Measurements from ENCODE around the gene HTRA3.

Gene HTRA3

GRCh38 chr4:8297141-8297601 lies 27.6 kb downstream of the HTRA3 start:
- no peak for DNase-seq

- DNase-seq, result no peak
These were observed 28.3 kb downstream of the HTRA3 start for GRCh38 chr4:8297691-8298485.

DNA sequence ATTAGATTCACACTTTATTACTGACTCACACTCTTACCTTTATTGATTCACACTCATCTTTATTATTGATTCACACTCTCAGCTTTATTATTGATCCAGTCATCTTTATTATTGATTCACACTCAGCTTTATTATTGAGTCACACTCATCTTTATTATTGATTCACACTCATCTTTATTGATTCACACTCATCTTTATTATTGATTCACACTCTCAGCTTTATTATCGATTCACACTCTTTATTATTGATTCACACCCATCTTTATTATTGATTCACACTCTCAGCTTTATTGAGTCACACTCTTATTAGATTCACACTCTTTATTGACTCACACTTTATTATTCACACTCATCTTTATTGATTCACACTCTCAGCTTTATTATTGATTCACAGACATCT lies 31.3 kb downstream of the HTRA3 start:
- no peak for DNase-seq

GRCh38 chr4:8301851-8302730 lies 32.5 kb downstream of the HTRA3 start:
- no peak for DNase-seq

GRCh38 chr4:8303081-8303480 lies 33.5 kb downstream of the HTRA3 start:
- DNase-seq, result no peak

GRCh38 chr4:8303485-8304281 lies 34.1 kb downstream of the HTRA3 start:
- no peak for DNase-seq

DNA sequence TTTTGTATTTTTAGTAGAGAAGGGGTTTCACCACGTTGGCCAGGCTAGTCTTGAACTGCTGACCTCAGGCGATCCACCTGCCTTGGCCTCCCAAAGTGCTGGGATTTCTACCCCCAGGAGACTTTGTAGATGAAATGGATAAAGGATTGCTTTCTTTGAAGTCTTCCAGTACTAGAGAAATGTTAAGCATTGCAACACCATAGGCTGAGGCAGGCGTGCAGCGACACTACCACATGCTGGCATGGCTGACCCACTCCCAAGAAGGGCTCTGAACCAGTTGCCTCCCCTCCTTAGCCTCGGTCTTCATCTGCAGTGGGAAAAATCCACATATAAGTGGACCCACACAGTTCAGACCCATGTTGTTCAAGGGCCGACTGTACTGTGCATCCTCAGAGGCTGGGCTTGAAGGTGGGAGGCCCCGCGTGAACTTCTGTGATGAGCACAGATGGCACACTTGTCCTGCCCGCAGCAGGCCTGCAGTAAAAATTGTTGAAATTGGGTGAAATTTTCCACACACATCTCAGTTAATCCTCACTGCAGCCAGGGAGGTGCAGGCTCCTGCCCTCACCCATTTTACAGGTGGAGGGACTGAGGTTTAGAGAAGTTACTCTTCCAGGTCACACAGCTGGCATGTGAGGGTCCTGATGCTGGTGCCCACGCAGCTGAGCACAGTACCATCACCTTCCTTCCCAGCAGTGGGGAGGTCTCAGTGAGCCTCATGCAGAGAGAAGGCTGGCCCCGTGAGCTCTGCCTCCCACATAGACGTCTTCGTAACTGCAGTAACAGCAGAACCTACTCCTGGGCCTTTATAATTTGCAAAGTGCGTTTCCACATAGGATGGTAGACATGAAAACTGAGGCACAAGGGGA lies 35.5 kb downstream of the HTRA3 start:
- DNase-seq, result no peak

DNA sequence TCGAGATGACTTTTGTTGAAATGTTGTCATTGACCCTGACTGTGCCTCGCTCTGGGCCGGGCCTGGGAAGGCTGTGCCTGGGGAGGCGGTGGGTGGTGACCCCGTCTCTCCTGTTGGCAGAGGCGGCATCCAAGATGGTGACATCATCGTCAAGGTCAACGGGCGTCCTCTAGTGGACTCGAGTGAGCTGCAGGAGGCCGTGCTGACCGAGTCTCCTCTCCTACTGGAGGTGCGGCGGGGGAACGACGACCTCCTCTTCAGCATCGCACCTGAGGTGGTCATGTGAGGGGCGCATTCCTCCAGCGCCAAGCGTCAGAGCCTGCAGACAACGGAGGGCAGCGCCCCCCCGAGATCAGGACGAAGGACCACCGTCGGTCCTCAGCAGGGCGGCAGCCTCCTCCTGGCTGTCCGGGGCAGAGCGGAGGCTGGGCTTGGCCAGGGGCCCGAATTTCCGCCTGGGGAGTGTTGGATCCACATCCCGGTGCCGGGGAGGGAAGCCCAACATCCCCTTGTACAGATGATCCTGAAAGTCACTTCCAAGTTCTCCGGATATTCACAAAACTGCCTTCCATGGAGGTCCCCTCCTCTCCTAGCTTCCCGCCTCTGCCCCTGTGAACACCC lies 36.4 kb downstream of the HTRA3 start:
- no peak for DNase-seq

- no peak for DNase-seq
These were observed 37.0 kb downstream of the HTRA3 start for GRCh38 chr4:8306511-8307021.

DNA sequence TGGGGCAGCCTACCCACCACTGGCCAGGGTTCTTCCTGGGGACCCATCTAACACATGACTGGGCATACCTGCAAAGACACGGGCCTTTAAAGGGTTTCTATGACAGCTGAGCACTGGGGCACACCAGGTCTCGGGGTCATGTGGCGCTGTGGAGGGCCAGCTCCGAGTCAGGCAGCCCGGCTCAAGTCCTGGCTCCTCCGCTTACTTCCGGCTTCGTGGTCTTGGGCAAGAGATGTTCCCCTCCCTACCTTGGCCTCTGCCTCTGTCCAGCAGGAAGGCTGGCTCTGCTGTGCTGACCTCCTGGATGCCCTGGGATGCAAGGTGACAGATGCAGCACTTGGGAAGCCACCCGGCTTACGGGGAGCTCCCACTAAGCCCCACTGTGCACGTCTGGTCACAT lies 37.6 kb downstream of the HTRA3 start:
- no peak for DNase-seq

DNA sequence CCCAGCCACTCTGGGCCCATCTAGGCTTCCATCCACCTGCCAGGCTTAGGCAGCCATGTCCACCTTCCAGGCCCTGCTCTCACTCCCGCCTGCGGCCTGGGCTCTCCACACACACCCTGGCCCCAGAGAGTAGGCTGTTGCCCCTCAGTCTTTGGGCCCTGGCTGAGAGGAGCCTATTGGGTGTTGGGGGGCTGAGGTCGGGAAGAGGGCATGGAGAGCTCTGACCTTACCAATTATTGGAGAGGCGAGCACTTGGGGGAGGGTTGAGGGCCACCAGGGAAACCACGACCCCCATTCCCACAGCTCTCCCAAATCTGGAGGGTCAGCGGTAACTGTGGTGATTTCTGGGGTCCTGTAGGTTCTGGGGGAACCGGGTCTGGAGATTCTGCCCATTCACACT lies 38.2 kb downstream of the HTRA3 start:
- no peak for DNase-seq

DNA sequence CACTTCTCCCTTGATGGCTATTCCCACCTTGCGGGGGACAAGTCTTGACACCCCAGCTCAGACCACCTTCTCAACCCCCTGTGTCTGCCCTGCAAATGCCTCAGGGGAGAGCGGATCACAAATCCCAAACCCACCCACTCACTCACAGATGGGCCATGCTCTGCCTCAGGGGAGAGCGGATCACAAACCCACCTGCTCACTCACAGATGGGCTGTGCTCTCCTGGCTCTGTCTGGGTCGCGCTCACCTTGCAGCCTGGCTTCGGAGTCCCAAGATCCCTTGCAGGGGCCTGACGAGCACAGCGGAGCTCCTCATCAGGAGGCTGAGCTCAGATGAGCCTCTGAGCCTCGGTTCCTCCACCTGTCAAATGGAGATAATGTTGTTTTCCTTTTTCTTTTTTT lies 38.6 kb downstream of the HTRA3 start:
- DNase-seq, result no peak

GRCh38 chr4:8308856-8309771 lies 39.6 kb downstream of the HTRA3 start:
- DNase-seq, result no peak

GRCh38 chr4:8310306-8310705 lies 40.8 kb downstream of the HTRA3 start:
- DNase-seq, result no peak

DNA sequence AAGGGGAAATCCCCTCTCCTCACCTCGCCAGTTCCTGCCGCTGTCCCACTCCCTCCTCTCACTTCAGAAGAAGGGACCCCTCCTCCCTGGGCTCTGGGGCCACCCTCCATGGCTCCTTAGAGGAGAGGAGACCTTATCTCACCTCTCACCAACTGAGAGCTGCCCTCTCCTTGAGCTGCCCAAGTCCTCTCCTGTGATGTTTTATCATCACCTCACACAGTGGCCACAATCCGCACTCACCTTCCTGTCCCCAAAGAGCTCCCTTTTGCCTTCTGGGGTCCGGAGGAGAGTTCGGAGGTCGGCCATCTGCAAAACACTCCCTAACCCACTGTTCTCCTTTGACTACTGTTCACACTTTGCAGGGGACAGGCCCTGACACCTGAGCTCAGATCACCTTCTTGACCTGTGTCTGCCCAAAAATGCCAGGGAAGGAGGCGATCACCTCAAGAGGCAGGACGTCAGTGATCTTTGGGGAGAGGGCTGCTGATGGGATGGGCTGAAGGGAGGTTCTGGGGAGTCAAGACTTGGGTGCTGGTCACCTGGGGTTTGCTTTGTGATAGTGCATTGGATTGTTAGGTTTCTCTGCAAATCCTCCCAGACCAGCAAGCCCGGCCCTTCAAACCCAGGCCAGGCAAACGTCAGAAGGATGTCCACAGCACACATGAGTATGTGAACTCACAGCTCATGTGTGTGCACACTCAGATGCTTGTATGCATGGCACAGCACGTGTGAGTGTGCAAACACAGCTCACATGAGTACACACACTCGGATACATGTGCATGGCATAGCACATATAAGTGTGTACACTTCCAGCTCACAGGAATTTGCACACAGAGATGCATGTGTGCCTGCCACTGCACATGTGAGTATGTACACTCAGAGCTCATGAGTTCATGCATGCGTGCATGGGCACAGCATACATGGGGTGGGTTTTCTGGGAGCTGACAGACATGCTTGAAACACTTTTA lies 41.8 kb downstream of the HTRA3 start:
- no peak for DNase-seq

GRCh38 chr4:8312069-8312445 lies 42.5 kb downstream of the HTRA3 start:
- no peak for DNase-seq

DNA sequence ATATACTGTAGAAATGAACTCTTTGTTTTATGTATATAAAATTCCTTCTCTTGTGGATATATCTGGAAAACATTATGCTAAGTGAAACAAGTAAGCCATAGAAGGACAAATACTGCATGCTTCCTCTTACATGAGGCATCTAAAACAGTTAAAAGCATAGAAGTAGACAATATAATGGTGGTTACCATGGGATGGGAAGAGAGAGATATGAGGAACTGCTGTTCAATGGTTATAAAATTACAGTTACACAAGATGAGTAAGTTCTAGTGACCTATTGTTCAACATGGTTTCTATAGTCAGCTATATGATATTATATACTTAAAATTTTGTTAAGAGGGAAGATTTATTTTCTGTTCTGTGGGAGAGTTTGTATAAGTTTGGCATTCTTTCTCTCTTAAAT lies 43.4 kb downstream of the HTRA3 start:
- no peak for DNase-seq

- DNase-seq, result no peak
These were observed 45.2 kb downstream of the HTRA3 start for GRCh38 chr4:8314691-8315255.
